GM21390 (cell line): ENCODE measurements around the gene STARD8.

ENCODE experiments used
- ATAC-seq: cut with Tn5 transposase; IDR thresholded peaks from one replicate; pipeline ENCODE4 v1.9.1; 2021; ENCODE audit not compliant: unreplicated experiment

STARD8 gene

DNA sequence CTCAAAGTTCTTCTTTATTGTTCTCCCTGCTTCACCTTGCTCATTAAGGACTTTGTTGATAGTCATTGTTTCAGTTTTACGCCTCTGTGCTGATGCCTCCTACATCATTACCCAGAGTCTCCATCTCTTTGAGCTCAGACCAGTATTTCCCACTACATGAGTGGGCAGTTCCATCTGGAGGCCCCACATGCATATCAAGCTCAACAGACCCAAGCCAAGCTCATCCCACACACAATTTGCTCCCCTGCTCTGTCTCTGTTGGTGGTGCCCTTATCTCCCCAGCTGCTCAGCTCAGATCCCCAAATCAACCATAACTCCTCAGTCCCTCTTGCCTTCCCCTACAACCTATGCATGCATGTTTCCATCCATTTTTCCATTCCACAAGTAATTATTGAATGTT, 96.3 kb downstream of the STARD8 start:
- no peak for ATAC-seq

DNA sequence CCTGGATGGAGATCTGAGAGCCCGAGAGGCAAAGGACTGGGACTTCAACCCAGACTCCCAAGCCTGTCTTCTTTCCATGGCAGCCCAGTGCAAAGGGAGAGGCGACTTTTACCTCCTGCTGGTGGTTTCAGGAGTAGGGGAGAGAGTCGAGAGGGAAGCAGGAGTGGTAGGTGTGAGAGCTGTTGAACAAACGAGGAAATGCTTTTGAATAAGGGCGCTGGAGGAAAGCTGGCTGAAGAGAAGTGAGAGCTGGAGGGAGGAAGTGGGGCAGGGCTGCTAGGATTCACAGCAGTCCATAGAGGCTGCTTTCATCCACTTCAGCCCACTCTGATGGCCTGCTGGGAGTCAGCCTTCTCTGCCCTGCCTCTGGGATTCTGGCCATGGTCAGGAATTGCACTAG, 99.5 kb downstream of the STARD8 start:
- no peak for ATAC-seq

DNA sequence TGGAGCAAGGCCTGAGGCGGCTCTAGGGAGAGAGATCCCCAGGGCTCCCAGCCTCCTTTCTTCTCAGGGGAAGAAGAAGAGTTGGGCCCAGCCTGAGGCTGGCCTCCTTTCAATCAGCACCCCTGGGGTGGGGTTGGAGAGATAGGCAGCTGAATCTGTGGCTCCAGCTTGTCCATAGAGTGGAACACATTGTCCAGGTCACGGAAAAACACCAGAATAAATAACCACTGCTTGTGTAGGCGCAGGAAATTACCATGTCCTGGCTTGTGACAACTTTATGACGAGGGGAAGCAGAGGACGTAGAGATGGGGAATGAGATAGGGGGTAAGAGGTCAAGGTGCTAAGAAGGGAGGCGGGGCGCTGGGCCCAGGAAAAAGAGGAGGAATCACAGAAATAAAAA, 100.6 kb downstream of the STARD8 start:
- no peak for ATAC-seq

DNA sequence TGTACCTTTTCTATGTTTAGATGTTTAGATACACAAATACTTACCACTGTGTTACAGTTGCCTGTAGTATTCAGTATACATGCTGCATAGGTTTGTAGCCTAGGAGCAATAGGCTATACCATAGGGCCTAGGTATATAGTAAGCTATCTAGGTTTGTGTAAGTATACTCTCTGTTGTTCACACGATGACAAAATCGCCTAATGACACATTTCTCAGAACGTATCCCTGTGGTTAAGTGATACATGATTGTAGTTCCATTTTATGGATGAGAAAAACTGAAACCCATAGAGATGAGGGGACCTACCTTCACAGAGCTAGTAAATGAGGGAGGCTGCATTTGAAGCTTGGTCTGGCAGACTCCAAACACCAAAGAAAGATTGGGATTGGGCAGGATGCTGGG, 102.0 kb downstream of the STARD8 start:
- ATAC-seq: no peak

DNA sequence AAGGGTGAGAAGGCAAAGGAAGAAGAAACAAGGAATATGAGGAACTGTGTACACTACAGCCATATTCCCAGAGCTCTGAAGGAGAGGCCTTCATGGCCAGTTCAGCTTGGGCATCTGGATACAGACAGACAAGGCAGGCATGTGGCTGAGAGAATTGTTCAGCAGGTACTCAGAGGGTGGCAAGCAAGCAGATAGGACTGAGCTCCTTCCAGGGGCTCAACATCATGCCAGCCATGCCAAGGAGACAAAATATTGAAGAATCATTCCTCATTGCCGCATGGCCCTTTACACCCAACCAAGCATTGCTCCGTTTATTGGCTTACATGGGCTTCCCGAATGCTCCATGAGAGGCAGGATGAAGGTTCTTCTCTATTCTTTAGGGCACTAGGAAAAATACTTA, 102.8 kb downstream of the STARD8 start:
- ATAC-seq: no peak

DNA sequence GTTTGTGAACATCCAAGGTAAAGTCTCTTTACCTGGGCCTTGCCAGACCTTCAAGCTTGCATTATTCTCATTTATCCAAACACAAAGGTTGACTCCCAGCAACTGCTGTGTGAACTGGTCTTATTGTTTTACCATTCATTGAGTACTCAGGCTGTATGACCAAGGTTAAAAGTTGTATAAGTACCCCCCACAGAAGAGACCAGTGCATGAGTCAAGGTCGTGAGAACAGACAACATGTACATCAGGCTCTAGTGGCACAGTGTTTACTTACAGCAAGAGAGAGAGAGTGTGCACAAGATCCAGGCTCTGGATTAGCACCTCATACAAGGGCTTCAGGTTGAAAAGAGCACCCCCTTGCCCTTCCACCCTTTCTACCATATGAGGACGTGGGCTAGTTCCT, 103.9 kb downstream of the STARD8 start:
- ATAC-seq: no peak

DNA sequence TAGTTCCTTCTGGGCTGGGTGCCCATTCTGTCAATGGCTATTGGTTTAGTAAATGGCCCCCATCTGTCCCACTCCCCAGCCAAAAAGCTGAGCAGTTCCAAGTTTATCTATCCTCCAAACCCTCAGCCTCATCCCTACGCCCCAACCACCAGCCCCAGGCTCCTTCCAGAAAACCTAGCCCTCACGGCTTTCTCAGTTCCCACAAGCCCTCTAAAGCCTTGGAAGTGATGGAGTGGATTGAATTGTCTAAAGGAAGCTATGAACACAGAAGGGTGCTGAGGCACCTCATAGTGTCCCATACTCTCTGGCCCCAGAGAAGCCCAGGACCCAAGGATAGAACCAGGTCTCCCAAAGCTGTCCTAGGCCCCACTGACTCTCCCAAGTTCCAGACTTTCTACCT, 105.8 kb downstream of the STARD8 start:
- ATAC-seq: no peak

DNA sequence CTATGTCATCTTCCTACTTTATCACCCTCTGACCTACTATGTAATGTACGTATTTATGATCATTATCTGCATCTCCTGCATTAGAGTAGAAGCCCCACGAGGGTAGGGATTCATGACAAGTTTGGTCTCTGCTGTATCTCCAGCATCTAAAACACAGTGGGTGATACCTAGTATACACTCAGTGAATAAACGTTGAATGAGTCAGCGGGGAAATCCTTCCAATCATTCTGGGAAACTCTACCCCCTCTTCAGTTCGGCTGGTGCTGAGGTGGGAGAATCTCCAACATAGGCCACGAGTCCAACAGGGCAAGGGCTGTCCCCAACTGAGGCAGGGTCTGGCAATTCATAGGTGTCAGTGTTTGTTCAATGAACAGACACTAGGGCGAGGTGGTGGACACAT, 106.9 kb downstream of the STARD8 start:
- no peak for ATAC-seq

DNA sequence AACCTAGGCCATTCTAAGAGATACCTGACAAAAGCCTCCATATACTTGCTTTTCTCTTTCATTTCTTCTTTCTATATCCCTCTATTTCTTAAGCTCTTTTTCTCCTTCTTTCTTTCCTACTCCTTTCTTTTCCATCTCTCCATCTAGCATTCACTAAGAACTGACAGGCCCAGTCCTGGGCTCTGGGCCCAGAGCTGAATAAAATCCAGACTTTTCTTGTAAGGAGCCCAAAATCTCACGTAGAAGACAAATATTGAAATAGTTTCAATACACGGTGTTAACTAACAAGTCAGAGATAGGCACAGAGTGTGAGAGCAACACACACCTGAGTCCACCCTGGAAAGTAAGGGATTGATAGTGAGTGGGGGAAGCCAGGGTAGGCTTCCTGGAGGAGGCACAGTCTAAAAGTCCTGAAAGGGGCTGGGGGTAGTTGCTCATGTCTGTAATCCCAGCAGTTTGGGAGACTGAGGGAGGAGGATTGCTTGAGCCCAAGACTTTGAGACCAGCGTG, 108.2 kb downstream of the STARD8 start:
- ATAC-seq: no peak

DNA sequence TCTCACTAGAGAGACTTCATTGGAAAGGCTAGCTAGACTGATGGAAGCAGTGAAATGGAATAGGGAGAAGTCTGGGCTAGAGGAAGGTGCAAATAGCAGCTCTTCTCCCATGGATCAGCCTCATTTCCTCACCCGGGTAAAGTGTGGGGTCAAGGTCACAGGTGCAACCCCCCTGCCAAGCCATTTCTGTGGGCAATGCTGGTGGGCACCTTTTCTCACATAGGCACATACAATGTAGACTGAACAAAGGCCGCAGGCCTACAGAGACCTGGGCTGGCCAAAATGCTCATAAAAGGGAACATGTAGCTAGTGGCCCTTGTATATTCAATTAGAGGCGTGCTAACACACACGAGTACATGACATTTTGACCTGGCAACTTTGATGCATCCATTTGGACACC, 109.9 kb downstream of the STARD8 start:
- ATAC-seq: no peak

DNA sequence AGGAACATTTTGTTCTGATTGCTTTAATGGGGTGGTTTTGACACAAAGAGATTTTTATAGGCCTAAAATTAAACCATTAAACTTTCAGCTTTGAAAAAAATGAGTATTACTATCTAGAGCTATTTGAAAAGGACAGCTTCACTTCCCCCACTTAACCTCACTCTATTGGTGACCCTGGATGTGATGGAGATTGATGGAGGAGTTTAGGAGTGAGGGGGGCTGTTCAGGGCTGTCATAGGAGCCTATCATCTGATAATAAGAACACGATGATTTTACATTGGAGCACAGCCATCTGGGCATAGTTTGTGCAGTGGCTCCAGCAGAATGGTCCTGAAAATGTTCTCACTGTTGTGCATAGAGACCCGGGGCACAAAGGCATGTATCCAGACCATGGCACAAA, 110.3 kb downstream of the STARD8 start:
- no peak for ATAC-seq

DNA sequence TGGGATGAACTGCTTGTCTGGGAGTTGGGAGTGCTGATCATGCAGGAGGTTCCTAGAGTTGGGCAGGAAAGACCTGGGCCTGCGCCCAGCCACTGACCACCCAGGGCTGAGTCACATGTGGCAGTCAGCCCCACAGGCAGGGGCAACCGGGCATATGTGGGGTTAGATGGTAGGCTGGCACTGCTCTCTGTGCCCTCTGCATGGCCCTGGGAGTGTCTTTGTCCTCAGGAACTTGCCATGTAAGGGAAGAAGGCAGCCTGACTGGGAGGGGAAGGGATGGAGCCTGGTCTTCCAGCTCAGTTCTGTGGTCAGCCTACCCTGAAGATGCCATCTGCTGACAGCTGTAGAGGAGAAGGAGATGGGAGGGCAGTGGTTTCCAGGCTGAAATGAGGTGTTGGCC, 111.2 kb downstream of the STARD8 start:
- ATAC-seq: no peak

DNA sequence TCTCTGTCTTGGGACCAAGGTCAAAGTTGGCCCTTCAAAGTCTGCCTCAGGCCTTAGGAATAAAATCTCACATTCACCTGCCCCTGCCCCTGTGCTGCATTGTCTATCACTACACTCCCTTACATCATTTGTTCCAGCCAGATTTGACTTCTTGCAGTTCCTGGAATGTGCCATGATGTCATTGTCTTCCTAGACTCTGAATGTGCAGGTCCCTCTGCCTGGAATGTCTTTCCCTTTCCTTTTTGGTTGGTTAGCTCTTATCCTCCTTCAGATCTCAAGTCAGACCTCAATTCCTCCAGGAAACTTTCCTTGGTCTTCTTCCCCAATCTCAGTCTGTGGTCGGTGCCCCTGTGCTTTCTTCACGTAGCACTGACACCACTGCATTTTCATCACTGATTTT, 113.6 kb downstream of the STARD8 start:
- no peak for ATAC-seq

DNA sequence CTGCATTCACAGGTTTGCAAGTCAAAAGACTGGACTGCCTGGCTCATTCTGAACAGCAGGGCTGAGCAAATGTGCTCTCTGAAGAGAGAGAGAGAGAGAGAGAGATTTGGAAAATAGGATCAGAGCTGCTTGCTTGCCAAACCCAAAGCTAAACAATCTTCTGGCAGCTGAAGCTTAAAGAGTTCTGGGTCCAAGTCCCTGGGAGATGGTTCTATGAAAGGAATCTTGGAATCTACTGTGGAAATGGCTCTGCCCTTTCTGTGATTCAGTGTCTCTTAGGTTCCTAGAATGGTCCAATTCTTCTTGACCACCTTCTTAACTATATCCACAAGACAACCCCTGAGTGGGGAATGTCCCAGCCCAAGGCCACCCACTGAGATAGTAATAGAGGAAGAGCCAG, 115.3 kb downstream of the STARD8 start:
- no peak for ATAC-seq

DNA sequence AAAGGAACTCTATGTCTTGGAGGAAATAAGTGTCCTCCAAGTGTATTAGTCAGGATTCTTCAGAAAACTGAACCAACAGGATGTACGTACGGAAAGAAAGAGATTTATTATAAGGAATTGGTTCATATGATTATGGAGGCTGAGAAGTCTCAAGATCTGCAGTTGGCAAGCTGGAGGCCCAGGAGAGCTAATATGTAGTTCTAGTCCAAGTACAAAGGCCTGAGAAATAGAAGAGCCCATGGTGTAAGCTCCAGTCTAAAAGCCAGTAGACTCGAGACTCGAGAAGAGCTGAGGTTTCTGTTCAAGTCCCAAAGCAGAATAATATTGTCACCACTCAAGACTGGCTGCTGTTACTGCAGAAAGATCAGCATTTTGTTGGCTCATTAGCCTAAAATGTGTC, 116.0 kb downstream of the STARD8 start:
- ATAC-seq: no peak
